Activated T-cell treated with anti-CD3 and anti-CD28 coated beads, Interleukin-2, amount 50 U/mL, for 4 hours (primary cell): ENCODE data around the gene TTC3. TPM values are rescaled to one million over a fixed set of nuclear protein-coding genes. Genes with fewer than 3 reads are reported as not detected.
"Not testable (repeated sequence)": the region's sequence is repeated elsewhere in the genome, so short reads cannot be mapped to it uniquely, and the experiment has no call there.

Source experiments
- ATAC-seq, 2 donors: fragments of 200-7000 bp; cut with Tn5 transposase; one replicate each; pipeline ENCODE4 v1.10.0; 2021
- DNase-seq: peaks from one replicate; pipeline ENCODE4 v3.0.0-alpha.2; 2020
- H3K27me3 Mint-ChIP-seq: one replicate; pipeline ENCODE4 v1.8.0; 2021; ENCODE audit warnings: low read depth, mixed read lengths
- H3K36me3 Mint-ChIP-seq: one replicate; pipeline ENCODE4 v1.8.0; 2022; ENCODE audit warnings: mixed read lengths; ENCODE audit not compliant: insufficient read depth
- H3K4me1 Mint-ChIP-seq: one replicate; pipeline ENCODE4 v1.8.0; 2021; ENCODE audit warnings: low read depth, mixed read lengths
- H3K4me3 Mint-ChIP-seq: one replicate; pipeline ENCODE4 v1.8.0; 2021; ENCODE audit warnings: mild to moderate bottlenecking, moderate library complexity, mixed read lengths
- H3K9me3 Mint-ChIP-seq: one replicate; pipeline ENCODE4 v1.8.0; 2021; ENCODE audit warnings: mixed read lengths
- total RNA-seq, 3 donors: library from RNA; stranded (reverse); gene quantifications; one replicate each; pipeline ENCODE4 v1.2.1, GENCODE V29; 2021

Gene TTC3
- total RNA-seq, 3 donors from 2014 or later, result 41.9 to 46.5 (median 44.6) TPM

DNA sequence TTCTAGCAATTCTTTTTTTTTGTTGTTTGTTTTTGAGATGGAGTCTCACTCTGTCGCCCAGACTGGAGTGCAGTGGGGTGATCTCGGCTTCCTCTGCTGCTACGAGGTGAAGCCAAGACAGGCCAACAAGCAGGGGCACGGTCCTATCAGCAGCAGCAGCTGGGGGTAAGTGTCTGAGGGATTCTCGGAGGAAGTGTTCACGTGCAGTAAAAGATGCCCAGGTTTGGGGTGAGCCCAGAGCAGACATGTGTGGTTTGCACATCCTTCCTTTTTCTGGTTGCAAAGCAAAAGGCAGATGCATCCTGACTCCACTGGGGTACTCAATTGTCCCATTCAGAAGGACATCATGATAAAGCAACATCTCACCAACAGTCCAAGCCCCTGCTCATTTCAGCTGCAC lies 27.9 kb upstream of the TTC3 start:
- DNase-seq, result no peak
- peaks cover 9% of the 10 kb centered on the region for H3K27me3 Mint-ChIP-seq
- H3K36me3 Mint-ChIP-seq, result no peaks in the 10 kb centered on the region
- no peaks in the 10 kb centered on the region for H3K9me3 Mint-ChIP-seq
- no peak overlapping the region for H3K4me3 Mint-ChIP-seq
- ATAC-seq, result peak in 1 of 2 donors; percentile 27
- peaks cover 10% of the 10 kb centered on the region for H3K4me1 Mint-ChIP-seq

DNA sequence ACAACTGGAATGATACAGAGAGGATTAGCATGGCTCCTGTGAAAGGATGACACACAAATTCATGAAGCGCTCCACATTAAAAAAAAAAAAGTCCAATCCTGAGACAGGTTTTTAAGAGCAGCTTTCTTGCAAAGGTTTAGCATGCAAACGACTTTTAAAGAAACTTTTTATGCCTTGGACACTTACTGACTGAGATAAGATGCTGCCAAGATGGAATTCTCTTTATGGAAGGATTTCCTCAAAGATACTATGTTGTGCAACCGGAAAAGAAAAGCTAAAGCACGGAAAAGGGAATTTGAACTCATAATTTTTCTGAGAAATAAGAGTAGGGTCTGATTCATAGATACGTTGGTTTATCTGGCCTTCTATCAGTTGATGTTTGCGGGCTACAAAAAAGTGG lies 27.5 kb upstream of the TTC3 start:
- H3K36me3 Mint-ChIP-seq, result no peaks in the 10 kb centered on the region
- ATAC-seq (no peak), DNase-seq (no peak)
- H3K9me3 Mint-ChIP-seq, result no peaks in the 10 kb centered on the region
- peaks cover 9% of the 10 kb centered on the region for H3K27me3 Mint-ChIP-seq
- peaks cover 10% of the 10 kb centered on the region for H3K4me1 Mint-ChIP-seq
- no peak overlapping the region for H3K4me3 Mint-ChIP-seq

DNA sequence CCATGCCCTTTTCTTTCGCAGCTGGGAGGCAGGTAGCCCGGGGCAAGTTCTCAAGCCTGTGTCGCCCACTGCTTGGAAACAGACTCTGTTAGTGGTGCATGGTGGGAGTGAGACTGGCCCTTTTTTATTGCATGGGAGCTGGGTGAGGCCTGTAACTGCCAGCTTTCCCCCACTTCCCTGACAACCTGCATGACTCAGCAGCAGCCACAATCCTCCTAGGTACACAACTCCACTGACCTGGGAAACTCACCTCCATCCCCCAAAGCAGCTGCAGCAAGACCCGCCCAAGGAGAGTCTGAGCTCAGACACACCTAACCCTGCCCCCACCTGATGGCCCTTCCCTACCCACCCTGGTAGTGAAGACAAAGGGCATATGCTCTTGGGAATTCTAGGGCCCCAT lies 26.0 kb upstream of the TTC3 start:
- no peaks in the 10 kb centered on the region for H3K9me3 Mint-ChIP-seq

DNA sequence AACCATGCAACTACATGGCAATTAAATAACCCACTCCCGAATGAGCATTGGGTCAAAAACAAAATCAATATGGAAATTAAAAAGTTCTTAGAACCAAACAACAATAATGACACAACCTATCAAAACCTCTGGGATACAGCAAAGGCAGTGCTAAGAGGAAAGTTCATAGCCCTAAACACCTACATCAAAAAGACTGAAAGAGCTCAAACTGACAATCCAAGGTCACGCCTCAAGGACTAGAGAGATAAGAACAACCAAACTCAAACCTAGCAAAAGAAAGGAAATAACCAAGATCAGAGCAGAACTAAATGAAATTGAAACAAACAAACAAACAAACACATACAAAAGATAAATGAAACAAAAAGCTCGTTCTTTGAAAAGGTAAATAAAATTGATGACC lies 23.3 kb upstream of the TTC3 start:
- DNase-seq, H3K4me3 Mint-ChIP-seq, H3K9me3 Mint-ChIP-seq, ATAC-seq, H3K4me1 Mint-ChIP-seq, H3K36me3 Mint-ChIP-seq: not testable (repeated sequence)
- peaks cover 15% of the 10 kb centered on the region for H3K27me3 Mint-ChIP-seq

More for the DNA sequence above, 26.0 kb upstream of the TTC3 start:
- H3K4me3 Mint-ChIP-seq, result no peak overlapping the region
- peaks cover 11% of the 10 kb centered on the region for H3K27me3 Mint-ChIP-seq
- no peaks in the 10 kb centered on the region for H3K36me3 Mint-ChIP-seq
- DNase-seq (no peak), ATAC-seq (no peak)
- peaks cover 10% of the 10 kb centered on the region for H3K4me1 Mint-ChIP-seq

DNA sequence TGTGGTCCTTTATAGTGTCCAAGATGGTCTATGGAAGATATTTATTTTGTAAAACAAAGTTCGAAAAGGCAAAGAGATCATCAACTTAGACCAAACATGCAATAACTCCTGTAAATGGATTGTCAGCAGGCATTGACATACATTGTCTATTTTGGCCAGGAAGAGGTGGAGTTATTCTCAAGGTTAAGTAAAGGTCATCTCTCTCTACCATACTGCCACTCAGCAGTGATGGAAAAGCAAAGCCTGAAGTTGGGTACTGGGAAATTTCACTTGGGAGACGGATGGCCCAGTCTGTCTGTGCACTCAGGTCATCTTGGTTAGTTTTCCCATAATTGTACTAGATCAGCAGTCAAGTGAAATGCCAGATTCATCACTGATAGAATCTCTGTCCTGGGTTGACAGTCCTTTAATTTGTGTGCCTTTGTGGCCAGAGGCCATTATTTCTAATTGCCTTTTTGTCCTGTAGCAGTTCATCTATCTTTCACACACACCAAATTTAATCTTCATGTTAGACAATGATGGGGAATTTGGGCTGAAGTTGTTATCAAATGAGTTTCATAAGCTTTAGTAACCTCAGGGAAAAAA lies 17.7 kb upstream of the TTC3 start:
- no peaks in the 10 kb centered on the region for H3K36me3 Mint-ChIP-seq
- no peaks in the 10 kb centered on the region for H3K4me1 Mint-ChIP-seq
- no peak for DNase-seq
- peaks cover 6% of the 10 kb centered on the region for H3K27me3 Mint-ChIP-seq
- no peak overlapping the region for H3K4me3 Mint-ChIP-seq
- H3K9me3 Mint-ChIP-seq, result no peaks in the 10 kb centered on the region
- no peak for ATAC-seq

DNA sequence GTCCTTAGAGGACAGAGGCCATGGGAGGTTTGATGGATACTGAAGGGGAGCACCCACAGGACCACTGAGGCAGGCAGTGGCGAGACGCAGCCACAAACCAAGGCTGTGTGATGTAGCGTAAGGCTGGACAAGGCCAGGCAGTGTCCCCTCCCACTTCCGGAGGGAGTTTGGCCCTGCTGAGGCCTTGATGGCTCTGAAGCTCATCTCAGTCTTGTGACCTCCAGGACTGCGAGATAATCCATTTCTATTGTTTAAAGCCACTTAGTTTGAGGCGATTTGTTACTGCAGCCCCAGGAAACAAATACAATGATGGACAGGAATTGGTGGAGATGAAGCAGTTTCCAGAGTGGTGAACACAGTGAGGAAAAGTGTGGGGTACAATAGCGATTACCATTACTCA lies 15.4 kb upstream of the TTC3 start:
- H3K4me3 Mint-ChIP-seq, result no peak overlapping the region
- ATAC-seq, result no peak
- no peaks in the 10 kb centered on the region for H3K4me1 Mint-ChIP-seq
- H3K36me3 Mint-ChIP-seq, result no peaks in the 10 kb centered on the region
- DNase-seq, result no peak
- peaks cover 4% of the 10 kb centered on the region for H3K27me3 Mint-ChIP-seq
- H3K9me3 Mint-ChIP-seq, result no peaks in the 10 kb centered on the region

DNA sequence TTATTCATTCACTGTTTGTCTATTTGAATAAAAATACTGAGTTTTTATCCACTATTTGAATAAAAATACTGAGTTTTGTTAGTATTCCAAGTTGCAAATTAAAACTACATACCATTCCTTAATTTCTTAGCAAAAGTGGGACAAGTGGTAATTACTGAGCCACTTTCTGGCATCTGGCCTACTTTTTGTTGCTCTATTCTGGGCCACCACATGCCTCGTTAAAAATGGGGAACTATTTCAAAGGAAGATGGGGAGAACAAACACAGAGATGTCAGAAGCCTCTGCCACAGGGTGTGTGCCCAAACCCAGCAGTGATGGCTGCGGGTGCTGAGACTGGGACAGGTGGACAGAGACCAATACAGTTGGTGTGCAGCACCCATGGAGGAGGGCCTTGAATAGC lies 14.8 kb upstream of the TTC3 start:
- Mint-ChIP-seq H3K9me3 (no peaks in the 10 kb centered on the region), H3K27me3 (peaks cover 3% of the 10 kb centered on the region), H3K36me3 (no peaks in the 10 kb centered on the region), H3K4me1 (no peaks in the 10 kb centered on the region), H3K4me3 (no peak overlapping the region)
- DNase-seq (no peak), ATAC-seq (no peak)

DNA sequence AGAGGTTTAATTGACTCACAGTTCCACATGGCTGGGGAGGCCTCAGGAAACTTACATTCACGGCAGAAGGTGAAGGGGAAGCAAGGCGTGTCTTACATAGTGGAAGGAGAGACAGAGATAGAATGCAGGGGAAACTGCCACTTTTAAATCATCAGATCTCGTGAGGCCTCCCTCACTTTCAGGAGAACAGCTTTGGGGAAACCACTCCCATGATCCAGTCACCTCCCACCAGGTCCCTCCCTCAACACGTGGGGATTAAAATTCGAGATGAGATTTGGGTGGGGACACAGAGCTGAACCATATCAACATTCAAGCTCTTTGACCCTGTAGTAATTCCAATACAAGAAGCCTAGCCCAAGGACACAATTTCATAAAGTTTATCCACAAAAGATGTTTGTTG lies 13.9 kb upstream of the TTC3 start:
- ATAC-seq (no peak), DNase-seq (no peak)
- H3K4me1 Mint-ChIP-seq, result no peaks in the 10 kb centered on the region
- H3K4me3 Mint-ChIP-seq, result no peak overlapping the region
- no peaks in the 10 kb centered on the region for H3K36me3 Mint-ChIP-seq
- H3K9me3 Mint-ChIP-seq, result no peaks in the 10 kb centered on the region
- no peaks in the 10 kb centered on the region for H3K27me3 Mint-ChIP-seq

DNA sequence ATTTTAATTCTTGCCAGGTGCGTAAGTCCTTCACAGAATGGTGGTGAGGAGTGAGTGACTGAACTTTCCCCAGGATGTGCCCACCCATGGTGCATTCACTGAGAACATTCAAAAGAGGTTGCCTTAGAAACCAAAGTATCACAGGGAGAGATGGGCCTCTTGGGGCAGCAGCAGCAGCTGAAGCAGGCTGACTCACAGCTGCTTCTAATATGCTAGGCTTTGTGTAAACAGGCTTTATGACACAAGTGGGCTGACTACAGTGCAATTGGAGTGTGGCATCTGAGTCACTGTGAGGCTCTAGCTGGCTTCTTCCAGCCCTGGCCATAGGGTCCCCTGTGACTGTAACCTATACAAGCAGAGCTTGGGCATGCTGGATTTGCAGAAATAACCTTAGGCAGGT lies 12.8 kb upstream of the TTC3 start:
- H3K4me1 Mint-ChIP-seq, result no peaks in the 10 kb centered on the region
- no peaks in the 10 kb centered on the region for H3K9me3 Mint-ChIP-seq
- peak; percentile 94 for ATAC-seq

DNA sequence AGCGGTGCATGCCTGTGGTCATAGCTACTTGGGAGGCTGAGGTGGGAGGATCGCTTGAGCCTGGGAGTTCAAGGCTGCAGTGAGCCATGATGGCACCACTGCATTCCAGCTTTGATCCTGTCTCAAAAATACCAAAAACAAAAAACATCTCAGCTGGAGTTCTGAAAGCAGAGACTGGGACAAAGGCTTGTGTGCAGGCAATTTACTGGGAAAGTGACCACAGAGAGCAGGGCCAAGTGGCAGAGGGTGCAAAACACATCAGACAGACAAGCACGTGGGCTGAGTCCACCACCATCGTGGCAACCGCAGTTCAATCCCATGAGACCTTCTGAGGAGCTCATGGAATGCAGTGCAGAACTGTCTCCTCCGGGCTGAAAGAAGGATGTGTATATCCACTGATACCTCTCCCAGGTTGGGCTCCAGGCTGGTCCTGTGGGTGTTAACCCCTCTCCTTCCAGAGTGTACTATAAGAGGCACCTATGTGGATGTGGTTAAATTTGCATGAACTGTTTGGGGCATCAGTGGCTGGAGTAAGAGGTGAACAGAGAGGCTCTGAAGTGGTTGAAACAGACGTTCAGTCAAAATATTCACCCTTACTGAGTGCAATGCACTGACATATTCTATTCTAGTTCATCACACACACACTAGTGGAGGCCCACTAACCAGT lies 11.0 kb upstream of the TTC3 start:
- Mint-ChIP-seq H3K4me3 (no peak overlapping the region), H3K36me3 (peaks cover 9% of the 10 kb centered on the region), H3K9me3 (no peaks in the 10 kb centered on the region), H3K4me1 (no peaks in the 10 kb centered on the region), H3K27me3 (no peaks in the 10 kb centered on the region)
- ATAC-seq (no peak), DNase-seq (no peak)

More for the DNA sequence above, 12.8 kb upstream of the TTC3 start:
- Mint-ChIP-seq H3K27me3 (no peaks in the 10 kb centered on the region), H3K36me3 (peaks cover 9% of the 10 kb centered on the region), H3K4me3 (no peak overlapping the region)
- DNase-seq, result no peak

DNA sequence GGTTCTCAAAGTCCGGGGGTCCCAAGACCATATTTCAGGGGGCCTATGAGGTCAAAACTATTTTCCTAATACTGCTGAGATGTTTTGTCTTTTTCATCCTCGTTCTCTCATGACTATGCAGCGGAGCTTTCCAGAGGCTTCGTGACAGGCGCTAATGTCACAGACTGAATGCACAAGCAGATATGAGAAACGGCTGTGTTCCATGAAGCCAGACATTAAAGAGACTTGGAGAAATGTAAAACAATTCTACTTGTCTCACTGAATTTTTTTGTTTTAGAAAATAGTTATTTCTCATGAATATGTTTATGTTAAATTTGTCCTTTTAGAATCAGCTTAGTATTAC lies 10.5 kb upstream of the TTC3 start:
- no peak for DNase-seq
- Mint-ChIP-seq H3K9me3 (no peaks in the 10 kb centered on the region), H3K36me3 (peaks cover 9% of the 10 kb centered on the region), H3K27me3 (no peaks in the 10 kb centered on the region), H3K4me3 (no peak overlapping the region), H3K4me1 (no peaks in the 10 kb centered on the region)
- ATAC-seq, result no peak

DNA sequence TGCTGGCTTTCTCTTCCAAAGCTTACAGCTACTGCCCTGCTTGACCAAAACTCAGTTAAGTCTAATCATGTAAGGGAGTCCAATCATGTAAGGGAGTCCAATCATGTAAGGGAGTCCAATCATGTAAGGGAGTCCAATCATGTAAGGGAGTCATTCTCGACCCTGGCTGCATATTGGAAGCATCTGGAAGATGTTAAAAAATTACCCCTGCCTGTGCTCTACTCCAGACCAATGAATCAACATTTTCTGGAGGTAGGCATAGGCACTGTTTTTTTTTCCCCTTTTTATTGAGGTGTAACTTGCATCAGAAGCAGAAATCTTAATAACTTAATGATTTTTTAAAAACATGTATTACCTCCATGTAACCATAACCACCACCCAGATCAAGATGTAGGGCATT lies 9.6 kb upstream of the TTC3 start:
- Mint-ChIP-seq H3K27me3 (no peaks in the 10 kb centered on the region), H3K9me3 (no peaks in the 10 kb centered on the region), H3K36me3 (peaks cover 10% of the 10 kb centered on the region), H3K4me3 (no peak overlapping the region), H3K4me1 (no peaks in the 10 kb centered on the region)
- ATAC-seq (no peak), DNase-seq (no peak)

DNA sequence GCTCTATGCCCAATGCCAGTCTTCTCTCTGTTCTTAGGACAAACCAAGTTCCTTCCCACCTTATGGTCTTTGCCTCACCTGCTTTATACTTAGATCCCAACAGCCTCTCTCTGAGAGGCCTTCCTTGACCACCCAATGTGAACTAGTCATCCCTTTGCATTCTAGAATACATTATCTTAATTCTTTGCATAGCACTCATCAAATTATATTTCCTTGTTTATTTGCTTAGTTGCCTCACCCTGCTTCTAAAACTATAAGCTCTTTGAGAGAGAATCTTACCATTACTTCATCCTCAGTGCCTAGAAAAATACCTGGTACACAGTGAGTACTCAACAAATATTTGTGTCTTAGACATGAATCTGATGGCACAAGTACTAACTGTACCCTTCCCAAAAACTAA lies 8.2 kb upstream of the TTC3 start:
- Mint-ChIP-seq H3K27me3 (no peaks in the 10 kb centered on the region), H3K4me1 (no peaks in the 10 kb centered on the region), H3K4me3 (no peak overlapping the region), H3K9me3 (no peaks in the 10 kb centered on the region), H3K36me3 (peaks cover 17% of the 10 kb centered on the region)
- DNase-seq (no peak), ATAC-seq (no peak)

DNA sequence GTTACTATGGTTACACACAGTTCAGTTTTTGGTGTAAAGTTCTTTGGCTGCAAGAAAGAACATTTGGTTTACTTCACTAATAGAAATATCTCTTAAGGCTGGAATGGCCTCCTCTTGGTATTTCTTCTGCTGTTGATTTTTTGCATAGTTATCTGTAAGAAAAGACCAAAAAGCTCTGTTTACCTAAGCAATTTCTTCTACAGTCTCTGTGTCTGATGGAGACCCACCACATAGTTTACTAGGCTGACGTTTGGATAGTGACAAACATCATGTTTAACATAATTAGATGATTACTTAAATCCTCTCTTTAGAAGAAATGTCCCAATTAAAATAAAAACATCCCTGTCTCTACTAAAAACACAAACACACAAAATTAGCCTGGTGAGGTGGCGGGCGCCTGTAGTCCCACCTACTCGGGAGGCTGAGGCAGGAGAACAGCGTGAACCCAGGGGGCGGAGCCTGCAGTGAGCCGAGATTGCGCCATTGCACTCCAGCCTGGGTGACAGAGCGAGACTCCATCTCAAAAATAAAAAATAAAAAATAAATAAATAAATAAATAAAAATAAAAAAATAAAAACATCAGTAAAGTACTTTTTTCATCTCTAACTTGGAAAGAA lies 7.4 kb upstream of the TTC3 start:
- ATAC-seq (no peak), DNase-seq (no peak)
- no peaks in the 10 kb centered on the region for H3K27me3 Mint-ChIP-seq
- H3K36me3 Mint-ChIP-seq, result peaks cover 21% of the 10 kb centered on the region
- no peaks in the 10 kb centered on the region for H3K9me3 Mint-ChIP-seq
- H3K4me3 Mint-ChIP-seq, result no peak overlapping the region
- H3K4me1 Mint-ChIP-seq, result peaks cover 6% of the 10 kb centered on the region

DNA sequence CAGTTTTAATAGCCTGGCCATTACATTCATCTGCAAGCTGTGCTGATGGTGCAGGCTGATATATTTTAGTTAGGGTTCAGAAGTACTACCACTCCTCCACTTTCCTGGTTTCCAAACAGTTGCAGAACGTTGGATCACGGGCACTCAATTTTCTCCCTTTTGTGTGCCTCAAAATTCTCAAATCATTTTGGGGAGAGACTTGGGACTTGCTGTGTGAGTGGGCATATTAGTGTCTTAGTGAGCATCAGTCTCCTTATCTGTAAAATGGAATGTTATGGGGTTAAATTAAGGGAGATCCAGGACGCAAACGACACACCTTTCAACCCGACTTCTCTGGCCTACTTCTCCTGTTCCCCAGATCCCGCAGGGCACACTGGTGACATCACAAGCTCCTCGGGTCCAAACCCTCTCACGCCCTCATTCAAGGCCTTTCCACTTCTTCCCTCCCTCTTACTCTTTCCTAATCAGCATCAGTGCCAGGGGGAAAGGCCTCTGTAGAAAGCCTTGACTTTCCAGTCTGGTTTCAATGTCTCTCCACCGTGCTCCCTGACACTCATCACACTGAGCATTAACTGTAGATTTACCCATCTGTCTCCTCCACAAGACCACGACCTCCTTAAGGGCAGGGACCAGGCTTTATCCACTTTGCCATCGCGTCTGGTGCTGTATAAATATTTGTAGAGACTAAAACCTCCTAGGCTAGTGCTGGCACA lies 1.3 kb upstream of the TTC3 start:
- H3K4me3 Mint-ChIP-seq, result peak overlapping the region; percentile 79
- ATAC-seq (no peak), DNase-seq (no peak)
- peaks cover 40% of the 10 kb centered on the region for H3K4me1 Mint-ChIP-seq
- H3K27me3 Mint-ChIP-seq, result no peaks in the 10 kb centered on the region
- H3K36me3 Mint-ChIP-seq, result peaks cover 12% of the 10 kb centered on the region
- H3K9me3 Mint-ChIP-seq, result no peaks in the 10 kb centered on the region
